SU-DHL-6 (cell line): ENCODE data around the gene PLAGL2.

ENCODE experiments used
- H2AFZ ChIP-seq: fragments of 200-600 bp; sonication (generic); 2 replicates; pipeline ENCODE4 v1.6.1; 2014; ENCODE audit warnings: low read depth, mild to moderate bottlenecking, moderate library complexity, mixed read lengths, antibody characterized with exemption, low read length; ENCODE audit not compliant: severe bottlenecking
- H3F3A ChIP-seq: fragments of 200-600 bp; shearing (Covaris generic); 2 replicates; pipeline ENCODE4 v1.6.0; 2016; ENCODE audit warnings: antibody characterized with exemption, mild to moderate bottlenecking; ENCODE audit not compliant: insufficient read depth
- H3K27ac ChIP-seq: fragments of 200-600 bp; sonication (generic); 2 replicates; pipeline ENCODE4 v1.5.1; 2016; ENCODE audit warnings: low read depth, mild to moderate bottlenecking, low read length, moderate library complexity, mixed read lengths
- H3K27me3 ChIP-seq: fragments of 200-600 bp; sonication (generic), shearing (Covaris generic); 2 replicates; pipeline ENCODE4 v1.6.0; 2014; ENCODE audit warnings: mild to moderate bottlenecking, low read length
- H3K36me3 ChIP-seq: fragments of 200-600 bp; sonication (generic); 2 replicates; pipeline ENCODE4 v1.6.1; 2014; ENCODE audit warnings: mild to moderate bottlenecking, low read length, mixed read lengths
- H3K4me2 ChIP-seq: fragments of 300-600, 200-600 bp; shearing (Covaris generic), sonication (generic); 2 replicates; pipeline ENCODE4 v1.6.0; 2014; ENCODE audit warnings: low read length, low read depth, mild to moderate bottlenecking; ENCODE audit not compliant: poor library complexity, severe bottlenecking
- H3K4me3 ChIP-seq: fragments of 200-600 bp; sonication (generic); 2 replicates; pipeline ENCODE4 v1.5.1; 2014; ENCODE audit warnings: antibody characterized with exemption, low read length, mild to moderate bottlenecking, mixed read lengths; ENCODE audit not compliant: insufficient read depth, poor library complexity, severe bottlenecking
- H3K79me2 ChIP-seq: fragments of 200-600 bp; sonication (generic); 2 replicates; pipeline ENCODE4 v1.6.1; 2014; ENCODE audit warnings: mild to moderate bottlenecking, low read length, moderate library complexity; ENCODE audit not compliant: insufficient read depth
- H3K9ac ChIP-seq: fragments of 200-600 bp; sonication (generic); 2 replicates; pipeline ENCODE4 v1.7.0; 2014; ENCODE audit warnings: mild to moderate bottlenecking, low read length
- H3K9me2 ChIP-seq: fragments of 200-600 bp; sonication (generic); replicated peaks from 2 replicates; pipeline ENCODE4 v1.6.1; 2014; ENCODE audit warnings: low read length; ENCODE audit not compliant: insufficient read depth
- H3K9me3 ChIP-seq: fragments of 200-600 bp; sonication (generic); 2 replicates; pipeline ENCODE4 v1.6.1; 2014; ENCODE audit warnings: low read length, mixed read lengths; ENCODE audit not compliant: insufficient read depth
- H4K20me1 ChIP-seq: fragments of 200-600 bp; sonication (generic); 2 replicates; pipeline ENCODE4 v1.6.1; 2014; ENCODE audit warnings: low read depth, mild to moderate bottlenecking, antibody characterized with exemption, low read length, moderate library complexity, mixed read lengths
- EZH2phosphoT487 ChIP-seq: fragments of 200-600 bp; sonication (generic), shearing (Covaris generic); conservative IDR thresholded peaks from 2 replicates; pipeline ENCODE4 v1.6.1; 2018; ENCODE audit warnings: mild to moderate bottlenecking, antibody characterized with exemption, low read length, moderate library complexity, mixed read lengths
- TF ChIP-seq, protein P1 (sequence below): fragments of 200-600 bp; sonication (generic); IDR thresholded peaks from one replicate; pipeline ENCODE4 v1.5.1; 2017; ENCODE audit warnings: antibody characterized with exemption, mild to moderate bottlenecking, low read length, moderate library complexity; ENCODE audit not compliant: insufficient read depth, poor library complexity, severe bottlenecking

Gene PLAGL2

DNA sequence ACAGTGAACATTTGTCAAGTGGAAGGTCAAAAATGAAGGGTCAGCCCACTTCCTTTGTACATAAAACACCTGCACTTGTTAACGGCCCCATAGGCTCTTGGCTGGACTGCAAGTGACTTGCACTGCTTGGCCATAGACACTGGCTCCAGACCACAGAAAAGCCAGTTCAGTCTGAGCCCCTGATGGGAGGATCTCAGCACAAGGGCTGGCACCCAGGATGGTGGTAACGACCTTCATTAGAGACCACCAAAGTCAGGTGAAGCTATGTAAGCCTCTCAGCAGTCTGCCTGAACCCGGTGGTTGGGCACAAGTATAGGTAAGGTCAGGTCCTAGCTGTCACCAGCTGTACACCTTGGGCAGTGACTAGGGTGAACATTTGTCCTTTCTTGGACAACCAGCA is 16.1 kb downstream of the PLAGL2 start:
- Histone ChIP-seq H3K27ac (no peak overlapping the region), H3K4me3 (no peak overlapping the region), H3K4me2 (no peak overlapping the region), H2AFZ (no peak overlapping the region), H3K79me2 (no peaks in the 10 kb centered on the region; the same call in 1 of the 2 replicates), H3K9me3 (no peaks in the 10 kb centered on the region), H3K9ac (no peak overlapping the region), H3K9me2 (no peaks in the 10 kb centered on the region), H4K20me1 (no peaks in the 10 kb centered on the region; the same call in 1 of the 2 replicates), H3K36me3 (no peaks in the 10 kb centered on the region; the same call in 1 of the 2 replicates), H3K27me3 (no peaks in the 10 kb centered on the region), H3F3A (no peaks in the 10 kb centered on the region)
- TF ChIP-seq, protein P1, sequence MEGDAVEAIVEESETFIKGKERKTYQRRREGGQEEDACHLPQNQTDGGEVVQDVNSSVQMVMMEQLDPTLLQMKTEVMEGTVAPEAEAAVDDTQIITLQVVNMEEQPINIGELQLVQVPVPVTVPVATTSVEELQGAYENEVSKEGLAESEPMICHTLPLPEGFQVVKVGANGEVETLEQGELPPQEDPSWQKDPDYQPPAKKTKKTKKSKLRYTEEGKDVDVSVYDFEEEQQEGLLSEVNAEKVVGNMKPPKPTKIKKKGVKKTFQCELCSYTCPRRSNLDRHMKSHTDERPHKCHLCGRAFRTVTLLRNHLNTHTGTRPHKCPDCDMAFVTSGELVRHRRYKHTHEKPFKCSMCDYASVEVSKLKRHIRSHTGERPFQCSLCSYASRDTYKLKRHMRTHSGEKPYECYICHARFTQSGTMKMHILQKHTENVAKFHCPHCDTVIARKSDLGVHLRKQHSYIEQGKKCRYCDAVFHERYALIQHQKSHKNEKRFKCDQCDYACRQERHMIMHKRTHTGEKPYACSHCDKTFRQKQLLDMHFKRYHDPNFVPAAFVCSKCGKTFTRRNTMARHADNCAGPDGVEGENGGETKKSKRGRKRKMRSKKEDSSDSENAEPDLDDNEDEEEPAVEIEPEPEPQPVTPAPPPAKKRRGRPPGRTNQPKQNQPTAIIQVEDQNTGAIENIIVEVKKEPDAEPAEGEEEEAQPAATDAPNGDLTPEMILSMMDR, result no peak
- no peak for TF ChIP-seq EZH2phosphoT487

DNA sequence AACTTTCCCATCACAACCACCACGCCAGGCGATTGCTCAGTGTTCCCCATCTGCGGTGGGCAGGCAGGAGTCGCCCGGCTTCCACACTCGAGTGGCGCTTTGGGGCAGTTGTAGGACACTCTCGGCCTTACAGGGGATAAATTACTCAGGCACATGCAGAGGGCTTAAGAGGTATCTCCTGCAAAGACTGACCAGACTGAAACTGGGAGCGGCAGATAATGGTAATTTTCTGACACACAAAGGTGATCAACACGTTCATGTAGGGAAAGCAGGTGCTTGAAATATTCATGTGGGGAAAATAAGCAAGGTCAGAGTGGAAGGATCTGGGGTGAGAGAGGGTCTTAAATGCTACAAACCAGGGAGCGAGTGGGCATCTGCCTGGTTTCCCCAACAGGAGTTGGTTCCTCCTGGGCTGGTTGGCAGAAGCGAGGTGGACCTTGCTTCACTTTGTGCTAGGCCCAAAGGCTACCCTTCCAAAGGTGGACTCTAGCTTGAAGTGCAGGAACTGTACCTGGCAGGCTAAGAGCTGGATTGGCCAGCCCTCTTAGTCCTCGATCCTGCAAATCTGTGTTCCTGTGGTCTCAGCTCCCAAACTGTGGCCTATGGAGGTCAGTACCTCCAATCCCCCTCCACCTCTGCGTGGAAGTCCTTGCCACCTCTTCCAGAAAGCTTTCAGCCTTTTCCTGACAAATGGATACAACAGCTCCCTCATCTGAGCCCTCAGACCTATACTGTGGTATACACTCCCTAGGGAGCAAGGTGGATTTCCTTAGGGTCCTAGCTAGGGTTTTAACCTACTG is 16.7 kb downstream of the PLAGL2 start:
- Histone ChIP-seq H3K27me3 (no peaks in the 10 kb centered on the region), H3K9ac (no peak overlapping the region), H3K27ac (no peak overlapping the region), H3K79me2 (no peaks in the 10 kb centered on the region; the same call in 1 of the 2 replicates), H3K36me3 (no peaks in the 10 kb centered on the region), H3K9me2 (no peaks in the 10 kb centered on the region), H3K9me3 (no peaks in the 10 kb centered on the region), H3K4me2 (no peak overlapping the region), H3K4me3 (no peak overlapping the region), H2AFZ (no peak overlapping the region), H3F3A (no peaks in the 10 kb centered on the region), H4K20me1 (no peaks in the 10 kb centered on the region; the same call in 1 of the 2 replicates)
- no peak for TF ChIP-seq EZH2phosphoT487
- TF ChIP-seq, protein P1, result no peak

DNA sequence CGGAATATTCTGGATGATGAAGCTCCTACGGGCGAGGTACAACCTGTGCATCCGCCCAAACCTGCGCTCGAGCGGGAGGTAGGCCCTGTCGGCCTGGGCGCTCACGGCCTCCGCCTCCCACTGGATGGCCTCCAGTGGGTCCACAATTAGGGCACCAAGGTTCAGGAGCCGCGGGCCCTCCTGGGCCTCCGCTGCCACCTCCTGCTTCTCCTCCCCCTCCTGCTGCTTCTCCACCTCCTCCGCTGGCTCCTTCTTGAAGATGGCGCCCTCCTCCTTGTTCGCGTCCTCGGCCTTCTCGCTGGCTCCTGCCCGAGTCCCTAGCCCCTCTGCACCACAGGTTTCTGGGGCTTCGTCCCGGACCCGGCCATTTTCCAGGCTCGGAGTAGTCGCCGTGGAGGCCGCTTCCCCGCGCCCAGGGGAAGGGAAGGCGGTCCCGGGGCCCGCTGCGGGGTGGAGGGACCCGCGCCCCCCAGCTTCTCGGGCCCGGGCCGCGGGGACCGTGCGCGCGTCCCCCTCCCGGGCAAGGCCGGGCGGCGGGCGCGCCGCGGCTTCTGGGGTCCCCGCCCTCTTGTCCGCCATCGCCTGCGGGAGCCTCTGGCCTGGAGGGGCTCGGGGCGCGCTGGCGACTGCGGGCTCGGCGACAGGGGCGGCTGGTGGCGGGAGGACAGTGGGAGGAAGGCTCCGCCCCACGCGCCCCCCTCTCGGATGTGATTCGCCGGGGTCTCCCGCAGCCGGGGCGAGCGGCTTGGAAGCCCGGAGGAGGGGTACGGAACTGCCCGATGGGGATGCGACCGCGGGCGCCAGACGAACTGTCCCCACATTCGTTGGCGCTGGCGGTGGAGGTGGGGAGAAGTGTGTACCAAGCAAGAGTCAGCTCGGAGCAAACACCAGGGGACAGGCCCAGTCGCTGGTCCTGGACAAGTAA is 17.6 kb downstream of the PLAGL2 start:
- Histone ChIP-seq H3K79me2 (no peaks in the 10 kb centered on the region), H3K27me3 (no peaks in the 10 kb centered on the region), H3K27ac (no peak overlapping the region), H3K36me3 (no peaks in the 10 kb centered on the region), H3K9me2 (no peaks in the 10 kb centered on the region), H3F3A (no peaks in the 10 kb centered on the region), H3K9ac (no peak overlapping the region), H3K9me3 (no peaks in the 10 kb centered on the region), H2AFZ (no peak overlapping the region), H4K20me1 (no peaks in the 10 kb centered on the region), H3K4me2 (no peak overlapping the region), H3K4me3 (no peak overlapping the region)
- TF ChIP-seq, protein P1, result no peak
- no peak for TF ChIP-seq EZH2phosphoT487
